Measurements from ENCODE around the gene FREM1. TPM values are rescaled to one million over a fixed set of nuclear protein-coding genes. Genes with fewer than 3 reads are reported as not detected.

The FREM1 gene
- total RNA-seq, 4 donors from 2014 or later = 0.68 to 3.4 (median 1.7) TPM

- no peak overlapping the region for H3K27ac ChIP-seq
- intact Hi-C loops (cut with DNase I) = no loop called here
- DNase-seq = no peak
Measured at GRCh38 chr9:14945351-14945750, 35.1 kb upstream of the FREM1 start.

GRCh38 chr9:14941501-14942405 lies 31.5 kb upstream of the FREM1 start:
- Histone ChIP-seq H3K4me3 (replicated peaks in 1 of 3) (no peak overlapping the region), H3K4me1 (peaks cover 0 to 2% of the 10 kb centered on the region in 2 donors), H3K27ac (no peak overlapping the region), H3K27me3 (no peaks in the 10 kb centered on the region), H3K9me3 (no peaks in the 10 kb centered on the region), H3K36me3 (no peaks in the 10 kb centered on the region)
- intact Hi-C loops (cut with DNase I) = no loop called here
- DNase-seq = no peak
- WGBS, 2 donors = 33 to 45% methylated on average over 7 of the region's 7 CpGs
- no peak for TF ChIP-seq CTCF (IDR thresholded peaks at IDR 0.05)
- TF ChIP-seq POLR2A (IDR thresholded peaks at IDR 0.05) = no peak

More at GRCh38 chr9:14945351-14945750, 35.1 kb upstream of the FREM1 start:
- H3K27me3 ChIP-seq = no peaks in the 10 kb centered on the region
- no peaks in the 10 kb centered on the region for H3K9me3 ChIP-seq
- no peak overlapping the region for H3K4me3 ChIP-seq (replicated peaks in 1 of 3)
- TF ChIP-seq POLR2A (IDR thresholded peaks at IDR 0.05) (no peak), CTCF (IDR thresholded peaks at IDR 0.05) (no peak)
- WGBS, 2 donors = 76 to 81% methylated on average over 4 of the region's 4 CpGs
- H3K4me1 ChIP-seq = peaks cover 0 to 2% of the 10 kb centered on the region in 2 donors
- H3K36me3 ChIP-seq = no peaks in the 10 kb centered on the region

DNA sequence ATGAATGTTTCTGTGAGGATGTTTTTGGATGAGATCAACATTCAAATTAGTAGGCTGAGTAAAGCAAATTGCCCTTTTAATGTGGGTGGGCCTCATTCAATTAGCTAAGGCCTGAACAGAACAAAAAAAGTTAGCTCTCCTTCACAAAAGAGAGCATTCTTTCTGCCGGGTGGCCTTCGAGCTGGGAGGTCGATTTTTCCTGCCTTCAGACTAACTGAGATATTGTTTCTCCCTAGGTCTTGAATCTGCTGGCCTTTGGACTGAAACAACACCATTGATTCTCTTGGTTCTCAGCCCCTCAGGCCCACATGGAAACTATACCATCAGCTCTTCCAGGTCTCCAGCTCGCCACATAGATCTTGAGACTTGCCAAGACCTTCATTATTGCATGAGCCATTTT lies 29.1 kb upstream of the FREM1 start:
- no peak overlapping the region for H3K4me3 ChIP-seq (replicated peaks in 1 of 3)
- intact Hi-C loops (cut with DNase I) = no loop called here
- peaks cover 0 to 2% of the 10 kb centered on the region in 2 donors for H3K4me1 ChIP-seq
- no peaks in the 10 kb centered on the region for H3K27me3 ChIP-seq
- WGBS, 2 donors = 84 to 90% methylated on average over 4 of the region's 4 CpGs
- no peaks in the 10 kb centered on the region for H3K9me3 ChIP-seq
- DNase-seq = no peak
- H3K36me3 ChIP-seq = no peaks in the 10 kb centered on the region
- TF ChIP-seq POLR2A (IDR thresholded peaks at IDR 0.05) = no peak
- TF ChIP-seq CTCF (IDR thresholded peaks at IDR 0.05) = no peak
- H3K27ac ChIP-seq = no peak overlapping the region

GRCh38 chr9:14937216-14937615 lies 27.0 kb upstream of the FREM1 start:
- Histone ChIP-seq H3K27me3 (no peaks in the 10 kb centered on the region), H3K36me3 (no peaks in the 10 kb centered on the region), H3K4me1 (peaks cover 0 to 2% of the 10 kb centered on the region in 2 donors), H3K27ac (no peak overlapping the region), H3K4me3 (replicated peaks in 1 of 3) (no peak overlapping the region), H3K9me3 (no peaks in the 10 kb centered on the region)
- TF ChIP-seq POLR2A (IDR thresholded peaks at IDR 0.05) (no peak), CTCF (IDR thresholded peaks at IDR 0.05) (no peak)
- DNase-seq = no peak
- intact Hi-C loops (cut with DNase I) = no loop called here
- WGBS, 2 donors = 78 to 87% methylated on average over 2 of the region's 2 CpGs

GRCh38 chr9:14936491-14936890 lies 26.3 kb upstream of the FREM1 start:
- H3K9me3 ChIP-seq = no peaks in the 10 kb centered on the region
- WGBS, 2 donors = 72 to 74% methylated on average over 4 of the region's 4 CpGs
- TF ChIP-seq POLR2A (IDR thresholded peaks at IDR 0.05) = no peak
- TF ChIP-seq CTCF (IDR thresholded peaks at IDR 0.05) = no peak
- no peaks in the 10 kb centered on the region for H3K27me3 ChIP-seq
- H3K27ac ChIP-seq = no peak overlapping the region
- no peak overlapping the region for H3K4me3 ChIP-seq (replicated peaks in 1 of 3)
- intact Hi-C loops (cut with DNase I) = no loop called here
- DNase-seq = no peak
- H3K36me3 ChIP-seq = no peaks in the 10 kb centered on the region
- no peaks in the 10 kb centered on the region for H3K4me1 ChIP-seq

Measured in thyroid gland (tissue), 4 donors.